ENCODE results near the gene FAM72C.
"Not testable (repeated sequence)": the region's sequence is repeated elsewhere in the genome, so short reads cannot be mapped to it uniquely, and the experiment has no call there.

FAM72C gene

DNA sequence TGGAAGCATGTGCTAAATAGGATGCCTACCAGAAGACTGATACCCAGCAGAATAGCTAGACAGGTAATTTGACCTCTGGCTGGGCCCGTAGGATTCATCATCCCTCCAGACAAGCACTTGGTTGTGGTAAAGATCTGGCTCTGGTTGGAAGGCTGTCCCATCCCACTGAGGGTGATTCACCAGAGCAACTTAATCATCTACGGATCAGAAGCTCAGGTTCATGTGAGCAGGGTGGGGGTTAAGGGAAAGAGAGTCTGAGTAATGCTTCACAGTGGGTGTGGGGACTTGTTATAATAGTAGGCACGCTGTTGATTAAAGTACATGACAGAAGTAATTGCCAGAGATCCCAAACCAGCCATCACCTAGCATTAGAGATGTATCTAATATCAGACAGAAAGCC lies 26.5 kb downstream of the FAM72C start:
- H3K9me3 ChIP-seq; DNase-seq; H3K4me1 ChIP-seq; H3K27me3 ChIP-seq; H3K36me3 ChIP-seq; H3K4me3 ChIP-seq (ENCODE audit: low read depth, low read length): not testable (repeated sequence)

GRCh38 chr1:143944576-143945240 lies 27.1 kb downstream of the FAM72C start:
- not testable (repeated sequence) for H3K36me3 ChIP-seq; H3K4me3 ChIP-seq (ENCODE audit: low read depth, low read length); H3K4me1 ChIP-seq; H3K27me3 ChIP-seq; H3K9me3 ChIP-seq; DNase-seq

DNA sequence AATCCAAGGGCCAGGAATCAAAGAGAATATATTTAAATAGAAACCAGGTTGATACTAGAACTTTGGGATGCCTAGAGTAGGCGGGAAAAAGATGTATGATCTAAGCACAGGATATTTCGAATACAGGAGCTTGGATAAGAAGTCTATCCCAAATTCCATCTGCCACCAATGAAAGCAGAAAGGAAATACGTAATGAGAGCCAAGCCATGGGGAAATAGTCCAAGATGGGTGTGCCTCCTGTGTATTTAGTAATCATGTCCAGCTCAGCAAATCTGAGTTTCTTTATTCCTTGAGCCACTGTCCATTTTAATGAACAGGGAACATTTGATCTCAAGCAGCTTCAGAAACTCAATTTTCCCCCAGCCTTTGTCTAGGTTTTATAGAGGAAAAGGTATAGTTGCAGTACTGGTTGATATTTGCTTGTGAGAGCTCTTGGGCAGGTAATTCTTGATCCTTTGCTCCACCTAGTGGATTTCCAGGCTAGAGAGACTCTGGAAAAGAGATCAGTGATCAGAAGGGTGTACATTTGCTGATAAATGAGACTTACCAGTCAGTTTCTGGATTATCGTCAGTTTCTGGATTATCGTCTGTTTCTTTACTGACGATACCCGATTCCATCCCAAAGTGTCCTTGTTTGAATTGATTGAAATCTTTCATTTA lies 28.3 kb downstream of the FAM72C start:
- not testable (repeated sequence) for H3K36me3 ChIP-seq; H3K4me3 ChIP-seq (ENCODE audit: low read depth, low read length); H3K9me3 ChIP-seq; H3K4me1 ChIP-seq; H3K27me3 ChIP-seq; DNase-seq

DNA sequence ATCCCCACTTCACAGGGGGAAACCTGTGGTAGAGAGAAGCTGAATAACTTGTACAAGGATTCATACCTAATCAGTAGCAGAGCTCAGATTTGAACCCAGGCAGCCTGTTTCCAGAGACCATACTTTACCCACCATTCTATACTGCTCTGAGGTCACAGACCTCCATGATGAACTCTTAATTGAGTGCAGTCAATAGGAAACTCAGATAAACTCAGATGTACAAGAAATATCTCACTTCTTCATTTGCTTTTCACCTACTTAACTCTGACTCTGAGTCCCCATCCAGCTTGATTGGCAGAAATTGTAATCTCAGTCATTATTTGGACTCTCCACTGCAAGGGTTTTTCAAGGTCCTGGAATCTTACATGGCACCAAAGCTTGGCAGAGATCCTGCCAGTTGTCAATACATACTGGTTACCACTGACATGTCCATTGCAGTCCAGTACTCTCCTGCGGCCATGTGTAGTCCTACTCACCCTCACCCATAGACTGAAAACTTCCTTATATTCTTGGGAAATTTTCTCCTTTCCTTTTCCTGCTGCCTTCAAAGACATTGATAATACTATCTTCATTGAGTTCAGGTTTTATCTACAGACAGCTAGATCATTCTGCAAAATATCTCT lies 29.4 kb downstream of the FAM72C start:
- H3K4me1 ChIP-seq; H3K27me3 ChIP-seq; DNase-seq; H3K9me3 ChIP-seq; H3K36me3 ChIP-seq; H3K4me3 ChIP-seq (ENCODE audit: low read depth, low read length): not testable (repeated sequence)

GRCh38 chr1:143939666-143940065 lies 32.1 kb downstream of the FAM72C start:
- H3K27me3 ChIP-seq; H3K4me1 ChIP-seq; H3K9me3 ChIP-seq; H3K36me3 ChIP-seq; DNase-seq; H3K4me3 ChIP-seq (ENCODE audit: low read depth, low read length): not testable (repeated sequence)

GRCh38 chr1:143938922-143939321 lies 32.9 kb downstream of the FAM72C start:
- not testable (repeated sequence) for H3K4me3 ChIP-seq (ENCODE audit: low read depth, low read length); DNase-seq; H3K36me3 ChIP-seq; H3K27me3 ChIP-seq; H3K4me1 ChIP-seq; H3K9me3 ChIP-seq

- H3K27me3 ChIP-seq; H3K4me1 ChIP-seq; H3K9me3 ChIP-seq; H3K36me3 ChIP-seq; H3K4me3 ChIP-seq (ENCODE audit: low read depth, low read length): not testable (repeated sequence)
- DNase-seq = peak; percentile 45
- peak; percentile 39 for TF ChIP-seq CTCF (IDR thresholded peaks at IDR 0.05; ENCODE audit: low read depth, low read length)
Observed at GRCh38 chr1:143936457-143937115, 35.2 kb downstream of the FAM72C start.

GRCh38 chr1:143919127-143919526 lies 52.7 kb downstream of the FAM72C start:
- not testable (repeated sequence) for H3K4me1 ChIP-seq; H3K27me3 ChIP-seq; H3K9me3 ChIP-seq; DNase-seq; H3K4me3 ChIP-seq (ENCODE audit: low read depth, low read length); H3K36me3 ChIP-seq

DNA sequence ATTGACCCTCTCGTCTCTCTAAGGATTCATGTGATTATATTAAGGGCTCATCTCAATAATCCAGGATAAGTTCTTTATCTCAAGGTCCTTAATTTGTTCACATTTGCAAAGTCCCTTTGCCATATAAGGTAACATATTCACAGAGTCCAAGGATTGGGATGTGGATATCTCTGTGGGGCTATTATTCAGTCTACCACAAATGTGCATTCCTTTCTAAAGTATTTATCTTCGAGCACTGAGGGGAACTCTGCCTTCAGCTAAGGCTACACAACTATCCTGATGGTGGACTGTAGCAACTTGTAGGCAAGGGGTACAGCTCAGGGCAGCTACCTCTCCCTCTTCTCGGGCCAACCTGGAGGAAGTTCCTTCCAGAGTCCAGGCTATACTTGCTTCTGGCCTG lies 53.2 kb downstream of the FAM72C start:
- not testable (repeated sequence) for H3K4me3 ChIP-seq (ENCODE audit: low read depth, low read length); H3K4me1 ChIP-seq; H3K27me3 ChIP-seq; H3K36me3 ChIP-seq; DNase-seq; H3K9me3 ChIP-seq

- not testable (repeated sequence) for H3K27me3 ChIP-seq; H3K4me1 ChIP-seq; H3K36me3 ChIP-seq; DNase-seq; H3K9me3 ChIP-seq; H3K4me3 ChIP-seq (ENCODE audit: low read depth, low read length)
Observed at GRCh38 chr1:143913705-143914104, 58.1 kb downstream of the FAM72C start.

Data from BE2C (cell line).